ENCODE data around the gene RABGAP1L.

GRCh38 chr1:174337000-174337681 lies 177.8 kb downstream of the RABGAP1L start:
- TF ChIP-seq CTCF (IDR thresholded peaks at IDR 0.05) (no peak), POLR2A (IDR thresholded peaks at IDR 0.05) (no peak)
